PC-3 (cell line): ENCODE data around the gene SH3PXD2A.

ENCODE experiments used
- CTCF ChIP-seq: fragments of 300-600 bp; sonication (generic); conservative IDR thresholded peaks from 2 replicates; pipeline ENCODE4 v1.5.1; 2017; ENCODE audit warnings: antibody characterized with exemption, low read depth, mild to moderate bottlenecking, low read length
- EZH2phosphoT487 ChIP-seq: fragments of 300-600 bp; sonication (generic); IDR thresholded peaks from 2 replicates; pipeline ENCODE4 v1.6.1; 2018; ENCODE audit warnings: mild to moderate bottlenecking, antibody characterized with exemption, low read length, borderline replicate concordance

GRCh38 chr10:103652599-103653281, 202.6 kb downstream of the SH3PXD2A start:
- no peak for TF ChIP-seq CTCF
- TF ChIP-seq EZH2phosphoT487 = no peak
